Brain microvascular endothelial cell (primary cell): ENCODE results near the gene ADAM10.
A peak's percentile ranks its signal among the peaks of the same experiment; 100 is the strongest.

Experiments used
- DNase-seq: peaks from one replicate; pipeline ENCODE4 v3.0.0-alpha.2; 2020
- H3K27ac ChIP-seq: fragments of 250-450 bp; sonication (Bioruptor Pico); 2 replicates; pipeline ENCODE4 v1.5.1; 2020; ENCODE audit warnings: mild to moderate bottlenecking, moderate library complexity
- H3K27me3 ChIP-seq: fragments of 250-450 bp; sonication (Bioruptor Pico); replicated peaks from 2 replicates; pipeline ENCODE4 v1.5.1; 2020; ENCODE audit warnings: mild to moderate bottlenecking
- H3K36me3 ChIP-seq: fragments of 250-450 bp; sonication (Bioruptor Pico); replicated peaks from 2 replicates; pipeline ENCODE4 v1.5.1; 2020; ENCODE audit warnings: mild to moderate bottlenecking
- H3K4me3 ChIP-seq: 2 replicates; pipeline ENCODE4 v1.5.1; 2011; ENCODE audit warnings: low read depth, mild to moderate bottlenecking, control low read depth, low read length, moderate library complexity
- CTCF ChIP-seq: IDR thresholded peaks from 2 replicates; pipeline ENCODE4 v1.5.1; 2011; ENCODE audit warnings: low read depth, mild to moderate bottlenecking, moderate library complexity, low read length, control low read depth, inconsistent platforms; ENCODE audit errors: missing control alignments
- in situ Hi-C: cut with HindIII; loops from 2 replicates; pipeline ENCODE4 v1.10.0; 2017; ENCODE audit warnings: low sequenced_read_pairs, low pct_ligation_motif_present

The ADAM10 gene

GRCh38 chr15:58724466-58724865 lies 25.0 kb downstream of the ADAM10 start:
- H3K27ac ChIP-seq = peak overlapping the region; percentile 7
- in situ Hi-C loops = no loop called here
- no peaks in the 10 kb centered on the region for H3K36me3 ChIP-seq
- H3K4me3 ChIP-seq = no peak overlapping the region
- no peak for TF ChIP-seq CTCF
- no peaks in the 10 kb centered on the region for H3K27me3 ChIP-seq
- peak; percentile 37 for DNase-seq

GRCh38 chr15:58717357-58717756 lies 32.1 kb downstream of the ADAM10 start:
- in situ Hi-C loops = no loop called here
- H3K4me3 ChIP-seq = no peak overlapping the region
- H3K27ac ChIP-seq = no peak overlapping the region
- no peaks in the 10 kb centered on the region for H3K36me3 ChIP-seq
- DNase-seq = no peak
- no peaks in the 10 kb centered on the region for H3K27me3 ChIP-seq
- no peak for TF ChIP-seq CTCF

- in situ Hi-C loops = no loop called here
- TF ChIP-seq CTCF = no peak
- H3K27me3 ChIP-seq = no peaks in the 10 kb centered on the region
- H3K27ac ChIP-seq = no peak overlapping the region
- DNase-seq = no peak
- H3K36me3 ChIP-seq = no peaks in the 10 kb centered on the region
- no peak overlapping the region for H3K4me3 ChIP-seq
These were observed 33.5 kb downstream of the ADAM10 start for GRCh38 chr15:58716027-58716426.

GRCh38 chr15:58715266-58715917 lies 34.1 kb downstream of the ADAM10 start:
- Histone ChIP-seq H3K4me3 (no peak overlapping the region), H3K36me3 (no peaks in the 10 kb centered on the region), H3K27ac (no peak overlapping the region), H3K27me3 (no peaks in the 10 kb centered on the region)
- DNase-seq = no peak
- no peak for TF ChIP-seq CTCF
- in situ Hi-C loops = no loop called here

- no peak overlapping the region for H3K27ac ChIP-seq
- H3K36me3 ChIP-seq = no peaks in the 10 kb centered on the region
- H3K4me3 ChIP-seq = no peak overlapping the region
- no peak for TF ChIP-seq CTCF
- H3K27me3 ChIP-seq = no peaks in the 10 kb centered on the region
- DNase-seq = no peak
- in situ Hi-C loops = no loop called here
These were observed 38.8 kb downstream of the ADAM10 start for GRCh38 chr15:58710701-58711100.

- no peak for DNase-seq
- H3K4me3 ChIP-seq = no peak overlapping the region
- H3K27ac ChIP-seq = no peak overlapping the region
- TF ChIP-seq CTCF = no peak
- no peaks in the 10 kb centered on the region for H3K36me3 ChIP-seq
- in situ Hi-C loops = no loop called here
- H3K27me3 ChIP-seq = no peaks in the 10 kb centered on the region
These were observed 42.1 kb downstream of the ADAM10 start for GRCh38 chr15:58707397-58707796.
